ENCODE data around the gene NCCRP1.

DNA sequence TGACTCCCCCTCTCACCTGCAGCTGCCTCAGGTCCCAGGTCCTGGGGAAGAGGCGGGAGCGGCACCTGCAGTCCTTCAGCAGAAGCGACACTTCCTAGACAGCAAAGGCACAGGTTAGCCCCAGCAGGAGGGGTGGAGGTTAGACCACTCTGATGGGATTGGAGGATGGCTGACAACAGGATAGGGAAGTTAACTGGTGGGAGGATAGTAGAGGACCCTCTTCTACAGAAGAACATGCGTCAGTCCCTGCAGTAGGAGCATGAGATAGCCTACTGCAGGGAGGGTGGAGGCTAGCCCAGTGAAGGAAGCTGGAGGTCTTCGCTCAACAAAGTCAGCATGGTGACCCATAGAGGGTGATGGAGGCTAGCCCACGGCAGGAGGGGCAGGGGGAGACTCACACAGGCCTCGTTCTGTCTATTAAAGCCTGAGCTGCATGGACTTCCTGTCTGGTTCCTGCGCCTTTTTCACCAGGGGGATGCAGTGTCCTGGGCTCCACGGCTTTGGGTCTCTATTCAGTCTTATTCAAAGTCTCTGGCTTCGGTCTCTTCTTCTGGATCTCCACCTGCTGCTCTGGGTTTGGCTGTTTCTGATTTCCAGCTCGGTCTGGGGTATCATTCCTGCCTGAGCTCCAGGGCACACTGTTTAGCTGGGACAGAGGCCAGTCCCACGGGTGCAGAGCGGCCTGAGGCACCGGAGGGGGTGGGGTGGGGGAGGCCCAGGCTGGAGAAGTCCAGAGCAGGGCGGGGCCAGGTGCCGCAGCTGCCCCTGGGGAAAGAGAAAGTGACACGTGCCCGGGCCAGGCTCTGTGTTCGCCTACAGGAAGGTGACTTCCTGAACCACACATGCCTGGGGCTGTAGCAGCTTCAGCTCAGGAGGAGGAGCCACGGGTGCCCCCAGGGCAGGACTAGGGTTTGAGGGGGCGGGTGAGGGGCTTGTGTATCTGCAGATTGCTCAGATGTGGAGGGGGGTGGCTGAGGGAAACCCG is 40.7 kb downstream of the NCCRP1 start:
- TF ChIP-seq, protein P1, sequence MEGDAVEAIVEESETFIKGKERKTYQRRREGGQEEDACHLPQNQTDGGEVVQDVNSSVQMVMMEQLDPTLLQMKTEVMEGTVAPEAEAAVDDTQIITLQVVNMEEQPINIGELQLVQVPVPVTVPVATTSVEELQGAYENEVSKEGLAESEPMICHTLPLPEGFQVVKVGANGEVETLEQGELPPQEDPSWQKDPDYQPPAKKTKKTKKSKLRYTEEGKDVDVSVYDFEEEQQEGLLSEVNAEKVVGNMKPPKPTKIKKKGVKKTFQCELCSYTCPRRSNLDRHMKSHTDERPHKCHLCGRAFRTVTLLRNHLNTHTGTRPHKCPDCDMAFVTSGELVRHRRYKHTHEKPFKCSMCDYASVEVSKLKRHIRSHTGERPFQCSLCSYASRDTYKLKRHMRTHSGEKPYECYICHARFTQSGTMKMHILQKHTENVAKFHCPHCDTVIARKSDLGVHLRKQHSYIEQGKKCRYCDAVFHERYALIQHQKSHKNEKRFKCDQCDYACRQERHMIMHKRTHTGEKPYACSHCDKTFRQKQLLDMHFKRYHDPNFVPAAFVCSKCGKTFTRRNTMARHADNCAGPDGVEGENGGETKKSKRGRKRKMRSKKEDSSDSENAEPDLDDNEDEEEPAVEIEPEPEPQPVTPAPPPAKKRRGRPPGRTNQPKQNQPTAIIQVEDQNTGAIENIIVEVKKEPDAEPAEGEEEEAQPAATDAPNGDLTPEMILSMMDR (conservative IDR thresholded peaks at IDR 0.05; ENCODE audit: low read length) = no peak
- no peak for TF ChIP-seq EZH2phosphoT487 (IDR thresholded peaks at IDR 0.05; ENCODE audit: borderline replicate concordance)

All from Loucy (cell line).